22Rv1 (cell line): ENCODE data around the gene SLC1A1.

ENCODE experiments used
- ZFX ChIP-seq: fragments of 450-650 bp; IDR thresholded peaks from 2 replicates; pipeline ENCODE4 v1.6.1; 2017; ENCODE audit warnings: antibody characterized with exemption, borderline replicate concordance
- TF ChIP-seq, protein P1 (sequence below): fragments of 450-650 bp; IDR thresholded peaks from 2 replicates; pipeline ENCODE4 v1.5.1; 2017; ENCODE audit warnings: mild to moderate bottlenecking

DNA sequence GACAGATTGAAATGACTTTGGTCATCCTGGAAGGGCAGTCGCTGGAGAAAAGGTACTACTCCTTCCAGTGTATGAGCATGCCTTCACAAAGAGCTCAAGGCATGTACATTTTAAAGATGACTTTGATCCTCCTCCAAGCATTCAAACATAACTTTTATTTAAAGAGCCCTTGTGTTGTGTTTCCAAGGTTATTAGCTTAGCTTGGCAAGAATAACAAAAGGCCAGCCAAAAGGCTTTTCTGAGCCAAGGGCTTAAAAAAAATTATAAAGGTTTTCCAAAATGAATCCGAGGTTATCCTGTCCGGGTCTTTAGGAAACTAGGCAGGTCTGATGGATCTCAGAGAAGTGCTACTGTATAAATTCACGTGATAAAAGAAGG is 100.8 kb downstream of the SLC1A1 start:
- TF ChIP-seq, protein P1, sequence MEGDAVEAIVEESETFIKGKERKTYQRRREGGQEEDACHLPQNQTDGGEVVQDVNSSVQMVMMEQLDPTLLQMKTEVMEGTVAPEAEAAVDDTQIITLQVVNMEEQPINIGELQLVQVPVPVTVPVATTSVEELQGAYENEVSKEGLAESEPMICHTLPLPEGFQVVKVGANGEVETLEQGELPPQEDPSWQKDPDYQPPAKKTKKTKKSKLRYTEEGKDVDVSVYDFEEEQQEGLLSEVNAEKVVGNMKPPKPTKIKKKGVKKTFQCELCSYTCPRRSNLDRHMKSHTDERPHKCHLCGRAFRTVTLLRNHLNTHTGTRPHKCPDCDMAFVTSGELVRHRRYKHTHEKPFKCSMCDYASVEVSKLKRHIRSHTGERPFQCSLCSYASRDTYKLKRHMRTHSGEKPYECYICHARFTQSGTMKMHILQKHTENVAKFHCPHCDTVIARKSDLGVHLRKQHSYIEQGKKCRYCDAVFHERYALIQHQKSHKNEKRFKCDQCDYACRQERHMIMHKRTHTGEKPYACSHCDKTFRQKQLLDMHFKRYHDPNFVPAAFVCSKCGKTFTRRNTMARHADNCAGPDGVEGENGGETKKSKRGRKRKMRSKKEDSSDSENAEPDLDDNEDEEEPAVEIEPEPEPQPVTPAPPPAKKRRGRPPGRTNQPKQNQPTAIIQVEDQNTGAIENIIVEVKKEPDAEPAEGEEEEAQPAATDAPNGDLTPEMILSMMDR: no peak
- TF ChIP-seq ZFX: no peak
